KOPT-K1 (cell line): ENCODE data around the gene NKX2-4.
"Not testable (repeated sequence)": the region's sequence is repeated elsewhere in the genome, so short reads cannot be mapped to it uniquely, and the experiment has no call there.

Experiments used
- H3K27ac ChIP-seq: fragments of 200-600 bp; sonication (generic); 2 replicates; pipeline ENCODE4 v1.5.1; 2016; ENCODE audit warnings: antibody characterized with exemption, mild to moderate bottlenecking, low read depth, low read length; ENCODE audit not compliant: poor library complexity, severe bottlenecking
- H3K36me3 ChIP-seq: fragments of 200-600 bp; sonication (generic); 2 replicates; pipeline ENCODE4 v1.5.1; 2017; ENCODE audit warnings: antibody characterized with exemption, mild to moderate bottlenecking, low read length, moderate library complexity; ENCODE audit not compliant: insufficient read depth
- H3K9me3 ChIP-seq: fragments of 200-600 bp; sonication (generic); 2 replicates; pipeline ENCODE4 v1.5.1; 2017; ENCODE audit warnings: antibody characterized with exemption, low read length, mild to moderate bottlenecking; ENCODE audit not compliant: insufficient read depth, poor library complexity, severe bottlenecking

The NKX2-4 gene

GRCh38 chr20:21386111-21386510, 11.2 kb downstream of the NKX2-4 start:
- no peaks in the 10 kb centered on the region for H3K9me3 ChIP-seq
- no peak overlapping the region for H3K27ac ChIP-seq
- H3K36me3 ChIP-seq, result peaks cover 98% of the 10 kb centered on the region

DNA sequence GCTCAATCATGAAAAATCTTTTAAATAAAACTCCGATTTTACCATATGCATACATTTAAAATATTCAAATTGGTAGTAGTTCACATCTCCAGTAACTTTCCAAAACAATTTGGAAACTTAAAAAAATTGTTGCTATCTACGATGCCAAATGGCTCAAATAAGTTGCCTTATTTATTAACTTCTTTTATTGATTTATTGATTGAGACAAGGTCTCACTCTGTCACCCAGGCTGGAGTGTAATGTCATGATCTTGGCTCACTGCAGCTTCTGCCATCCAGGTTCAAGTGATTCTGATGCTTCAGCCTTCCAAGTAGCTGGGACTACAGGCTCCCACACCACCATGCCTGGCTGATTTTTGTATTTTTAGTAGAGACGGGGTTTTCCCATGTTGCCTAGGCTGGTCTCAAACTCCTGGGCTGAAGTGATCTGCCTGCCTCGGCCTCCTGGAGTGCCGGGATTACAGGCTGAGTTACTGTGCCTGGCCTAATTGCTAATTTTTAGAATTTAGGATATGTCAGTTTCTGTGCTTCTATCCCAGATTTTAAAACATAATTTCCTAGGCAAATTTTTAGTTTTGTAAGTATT, 12.9 kb downstream of the NKX2-4 start:
- Histone ChIP-seq H3K27ac (no peak overlapping the region), H3K36me3 (peaks cover 98% of the 10 kb centered on the region), H3K9me3 (no peaks in the 10 kb centered on the region)

DNA sequence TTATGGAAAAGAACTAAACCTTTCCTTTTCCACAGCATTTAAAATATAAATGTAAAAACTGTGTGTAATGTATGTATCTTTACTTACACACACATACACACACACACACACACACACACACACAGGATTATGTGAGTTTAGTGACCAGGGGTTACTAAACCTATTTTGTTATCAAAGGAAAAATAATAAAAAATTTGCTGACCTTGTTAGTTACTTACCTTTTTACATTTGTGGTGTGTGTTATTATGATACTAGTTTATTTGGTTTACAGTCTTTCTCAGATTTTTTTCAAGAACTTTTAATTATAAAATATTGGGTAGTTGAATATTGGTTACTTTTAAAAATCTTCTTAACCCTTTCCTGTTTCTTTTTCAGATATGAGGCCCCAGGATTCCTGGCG, 15.7 kb downstream of the NKX2-4 start:
- no peaks in the 10 kb centered on the region for H3K9me3 ChIP-seq
- H3K36me3 ChIP-seq, result peaks cover 99% of the 10 kb centered on the region
- no peak overlapping the region for H3K27ac ChIP-seq

- Histone ChIP-seq H3K27ac (no peak overlapping the region), H3K9me3 (no peaks in the 10 kb centered on the region), H3K36me3 (peaks cover 98% of the 10 kb centered on the region)
Observed at GRCh38 chr20:21380711-21381110, 16.6 kb downstream of the NKX2-4 start.

GRCh38 chr20:21378259-21378658, 19.1 kb downstream of the NKX2-4 start:
- peaks cover 94% of the 10 kb centered on the region for H3K36me3 ChIP-seq
- H3K27ac ChIP-seq, result no peak overlapping the region
- H3K9me3 ChIP-seq, result no peaks in the 10 kb centered on the region

- peaks cover 94% of the 10 kb centered on the region for H3K36me3 ChIP-seq
- H3K9me3 ChIP-seq, result no peaks in the 10 kb centered on the region
- no peak overlapping the region for H3K27ac ChIP-seq
Observed at GRCh38 chr20:21377701-21378100, 19.6 kb downstream of the NKX2-4 start.

DNA sequence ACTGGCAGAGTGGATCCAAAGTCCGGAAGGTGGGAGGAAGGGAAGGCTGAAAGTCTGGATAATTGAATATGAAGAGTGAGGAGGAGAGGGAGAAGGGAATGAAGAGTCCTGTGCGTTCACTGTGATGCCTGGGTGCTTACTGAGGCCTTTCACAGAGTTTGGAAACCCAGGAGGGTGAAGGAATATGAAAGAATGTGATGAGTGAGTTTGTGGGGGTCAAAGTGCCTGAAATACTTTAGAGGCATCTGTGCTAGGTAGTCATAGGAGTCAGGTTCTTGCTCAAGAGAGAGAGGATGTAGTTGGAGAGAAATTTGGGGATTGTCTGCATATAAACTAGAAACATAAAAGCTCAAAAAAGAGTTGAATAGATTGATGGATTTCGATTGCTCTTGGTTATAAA, 20.7 kb downstream of the NKX2-4 start:
- Histone ChIP-seq H3K27ac (no peak overlapping the region), H3K36me3 (peaks cover 94% of the 10 kb centered on the region)

GRCh38 chr20:21373436-21373835, 23.9 kb downstream of the NKX2-4 start:
- Histone ChIP-seq H3K9me3 (no peaks in the 10 kb centered on the region), H3K27ac (no peak overlapping the region), H3K36me3 (peaks cover 94% of the 10 kb centered on the region)

More for the DNA sequence above, 20.7 kb downstream of the NKX2-4 start:
- no peaks in the 10 kb centered on the region for H3K9me3 ChIP-seq

- Histone ChIP-seq H3K27ac (no peak overlapping the region), H3K36me3 (peaks cover 94% of the 10 kb centered on the region)
Observed at GRCh38 chr20:21372016-21372415, 25.3 kb downstream of the NKX2-4 start.

GRCh38 chr20:21371193-21371592, 26.1 kb downstream of the NKX2-4 start:
- no peaks in the 10 kb centered on the region for H3K9me3 ChIP-seq
- peaks cover 94% of the 10 kb centered on the region for H3K36me3 ChIP-seq
- H3K27ac ChIP-seq, result no peak overlapping the region

More at GRCh38 chr20:21372016-21372415, 25.3 kb downstream of the NKX2-4 start:
- no peaks in the 10 kb centered on the region for H3K9me3 ChIP-seq

GRCh38 chr20:21368791-21369190, 28.5 kb downstream of the NKX2-4 start:
- Histone ChIP-seq H3K27ac (no peak overlapping the region), H3K9me3 (no peaks in the 10 kb centered on the region), H3K36me3 (peaks cover 95% of the 10 kb centered on the region)

GRCh38 chr20:21366273-21366672, 31.1 kb downstream of the NKX2-4 start:
- peaks cover 95% of the 10 kb centered on the region for H3K36me3 ChIP-seq
- not testable (repeated sequence) for H3K9me3 ChIP-seq, H3K27ac ChIP-seq

- no peak overlapping the region for H3K27ac ChIP-seq
- H3K9me3 ChIP-seq, result no peaks in the 10 kb centered on the region
- H3K36me3 ChIP-seq, result peaks cover 95% of the 10 kb centered on the region
Observed at GRCh38 chr20:21365771-21366170, 31.6 kb downstream of the NKX2-4 start.

GRCh38 chr20:21364413-21364812, 32.9 kb downstream of the NKX2-4 start:
- H3K9me3 ChIP-seq, result no peaks in the 10 kb centered on the region
- H3K27ac ChIP-seq, result no peak overlapping the region
- peaks cover 95% of the 10 kb centered on the region for H3K36me3 ChIP-seq

- no peaks in the 10 kb centered on the region for H3K9me3 ChIP-seq
- no peak overlapping the region for H3K27ac ChIP-seq
- peaks cover 95% of the 10 kb centered on the region for H3K36me3 ChIP-seq
Observed at GRCh38 chr20:21361266-21361665, 36.1 kb downstream of the NKX2-4 start.

DNA sequence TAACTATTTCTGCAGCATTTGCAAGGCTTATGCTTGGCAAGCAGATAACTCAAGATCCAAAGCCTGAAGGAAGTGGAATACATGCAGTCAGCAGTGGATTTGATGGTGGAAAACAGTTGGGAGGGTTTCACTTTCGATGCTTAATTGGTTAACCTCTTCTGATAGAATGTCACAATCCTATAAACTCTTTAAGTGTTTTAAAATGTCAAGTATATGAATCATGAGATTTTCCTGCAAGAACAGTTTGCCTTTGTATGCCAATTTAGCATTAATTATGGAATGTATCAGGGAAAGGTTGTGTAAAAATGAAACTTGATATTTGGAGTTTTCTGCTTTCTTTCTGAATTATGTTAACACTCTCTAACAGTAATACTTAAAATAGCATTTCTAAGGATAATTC, 36.6 kb downstream of the NKX2-4 start:
- Histone ChIP-seq H3K27ac (no peak overlapping the region), H3K36me3 (peaks cover 98% of the 10 kb centered on the region)

More for the DNA sequence above, 36.6 kb downstream of the NKX2-4 start:
- H3K9me3 ChIP-seq, result no peaks in the 10 kb centered on the region
